Measurements from ENCODE around the gene RGMB. TPM values are rescaled to one million over a fixed set of nuclear protein-coding genes. Genes with fewer than 3 reads are reported as not detected.
"Not testable (repeated sequence)": the region's sequence is repeated elsewhere in the genome, so short reads cannot be mapped to it uniquely, and the experiment has no call there.

The RGMB gene
- total and polyA plus RNA-seq, 2 donors (not counting 3 experiments of a cell fraction or from before 2014, with no cell fraction given): 15.0 to 31.3 TPM

DNA sequence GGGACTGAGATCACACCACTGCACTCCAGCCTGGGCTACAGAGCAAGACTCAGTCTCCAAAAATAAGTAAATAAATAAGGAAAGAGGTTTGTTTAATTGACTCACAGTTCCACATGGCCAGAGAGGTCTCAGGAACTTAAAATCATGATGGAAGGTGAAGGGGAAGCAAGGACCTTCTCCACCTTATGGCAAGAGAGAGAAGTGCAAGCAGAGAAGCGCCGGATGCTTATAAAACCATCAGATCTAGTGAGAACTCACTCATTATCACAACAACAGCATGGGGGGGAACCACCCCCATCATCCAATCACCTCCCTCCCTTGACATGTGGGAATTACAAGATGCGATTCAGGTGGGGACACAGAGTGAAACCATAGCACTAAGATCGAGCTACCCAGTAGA lies 22.8 kb upstream of the RGMB start:
- intact Hi-C loops (cut with micrococcal nuclease) (no loop called here), dilution Hi-C loops (cut with MboI; ENCODE audit: extremely low pct_ligation_motif_present, low sequenced_read_pairs) (no loop called here)
- H3K4me1 ChIP-seq (ENCODE audit: control insufficient read depth, extremely low read depth, insufficient read depth, low read length): no peaks in the 10 kb centered on the region
- no peaks in the 10 kb centered on the region for H3K9me1 ChIP-seq (replicated peaks; ENCODE audit: control insufficient read depth, extremely low read depth, insufficient read depth, low read length)
- FAIRE-seq (no peak), DNase-seq (ENCODE audit: low read depth, low spot score) (peak; percentile 16)
- H2AFZ ChIP-seq (ENCODE audit: low read depth, low read length): no peak overlapping the region
- no peaks in the 10 kb centered on the region for H3K9me3 ChIP-seq (replicated peaks; ENCODE audit: control insufficient read depth, insufficient read depth, low read length)
- no peaks in the 10 kb centered on the region for H3K36me3 ChIP-seq (ENCODE audit: control insufficient read depth in 2 of 2, extremely low read depth in 1 of 2, insufficient read depth in 2 of 2, low read length in 2 of 2)
- no peak overlapping the region for H3K4me2 ChIP-seq (ENCODE audit: insufficient read depth, low read length)
- POLR2A ChIA-PET: no interaction called here
- no peak overlapping the region for H3K4me3 ChIP-seq (replicated peaks in 1 of 3; ENCODE audit: insufficient read depth in 1 of 3, low read depth in 1 of 3, low read length in 3 of 3)
- no peak overlapping the region for H3K27ac ChIP-seq (ENCODE audit: insufficient read depth, low read depth, low read length)
- H3K27me3 ChIP-seq (ENCODE audit: control insufficient read depth in 2 of 2, insufficient read depth in 2 of 2, low read length in 2 of 2): no peaks in the 10 kb centered on the region
- no peak overlapping the region for H3K9ac ChIP-seq (replicated peaks; ENCODE audit: extremely low read depth, insufficient read depth, low read length)
- TF ChIP-seq FOS (IDR thresholded peaks at IDR 0.05; ENCODE audit: borderline replicate concordance, insufficient read depth, low read length): no peak
- TF ChIP-seq, protein P1, sequence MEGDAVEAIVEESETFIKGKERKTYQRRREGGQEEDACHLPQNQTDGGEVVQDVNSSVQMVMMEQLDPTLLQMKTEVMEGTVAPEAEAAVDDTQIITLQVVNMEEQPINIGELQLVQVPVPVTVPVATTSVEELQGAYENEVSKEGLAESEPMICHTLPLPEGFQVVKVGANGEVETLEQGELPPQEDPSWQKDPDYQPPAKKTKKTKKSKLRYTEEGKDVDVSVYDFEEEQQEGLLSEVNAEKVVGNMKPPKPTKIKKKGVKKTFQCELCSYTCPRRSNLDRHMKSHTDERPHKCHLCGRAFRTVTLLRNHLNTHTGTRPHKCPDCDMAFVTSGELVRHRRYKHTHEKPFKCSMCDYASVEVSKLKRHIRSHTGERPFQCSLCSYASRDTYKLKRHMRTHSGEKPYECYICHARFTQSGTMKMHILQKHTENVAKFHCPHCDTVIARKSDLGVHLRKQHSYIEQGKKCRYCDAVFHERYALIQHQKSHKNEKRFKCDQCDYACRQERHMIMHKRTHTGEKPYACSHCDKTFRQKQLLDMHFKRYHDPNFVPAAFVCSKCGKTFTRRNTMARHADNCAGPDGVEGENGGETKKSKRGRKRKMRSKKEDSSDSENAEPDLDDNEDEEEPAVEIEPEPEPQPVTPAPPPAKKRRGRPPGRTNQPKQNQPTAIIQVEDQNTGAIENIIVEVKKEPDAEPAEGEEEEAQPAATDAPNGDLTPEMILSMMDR (IDR thresholded peaks at IDR 0.05; ENCODE audit: extremely low read depth in 1 of 2, insufficient read depth in 1 of 2, low read depth in 1 of 2, low read length in 2 of 2): peak; percentile 20 to 36
- TF ChIP-seq GATA2 (IDR thresholded peaks at IDR 0.05; ENCODE audit: insufficient read depth, insufficient read length, low read depth, low read length): no peak
- H3K79me2 ChIP-seq (ENCODE audit: control insufficient read depth, insufficient read depth, low read length): no peaks in the 10 kb centered on the region
- no peaks in the 10 kb centered on the region for H4K20me1 ChIP-seq (replicated peaks; ENCODE audit: control insufficient read depth, extremely low read depth, insufficient read depth, low read length)
- CTCF ChIA-PET: interaction anchor here (0.8 to 1.9 kb wide), 4 partner anchors 14 to 1519 kb away, joined by 3 to 10 read pairs (median 6); no protein-coding TSS in a partner anchor
- no TSS peak for BruUV-seq (replicated peaks)

- DNase-seq (ENCODE audit: low read depth, low spot score); H3K4me2 ChIP-seq (ENCODE audit: insufficient read depth, low read length); H3K4me1 ChIP-seq (ENCODE audit: control insufficient read depth, extremely low read depth, insufficient read depth, low read length); H3K27ac ChIP-seq (ENCODE audit: insufficient read depth, low read depth, low read length); H3K79me2 ChIP-seq (ENCODE audit: control insufficient read depth, insufficient read depth, low read length); H3K36me3 ChIP-seq (ENCODE audit: control insufficient read depth in 2 of 2, extremely low read depth in 1 of 2, insufficient read depth in 2 of 2, low read length in 2 of 2); POLR2A ChIA-PET; FAIRE-seq; intact Hi-C loops (cut with micrococcal nuclease); H3K9ac ChIP-seq (replicated peaks; ENCODE audit: extremely low read depth, insufficient read depth, low read length); H3K9me1 ChIP-seq (replicated peaks; ENCODE audit: control insufficient read depth, extremely low read depth, insufficient read depth, low read length); H4K20me1 ChIP-seq (replicated peaks; ENCODE audit: control insufficient read depth, extremely low read depth, insufficient read depth, low read length); H2AFZ ChIP-seq (ENCODE audit: low read depth, low read length); BruUV-seq (replicated peaks); H3K4me3 ChIP-seq (replicated peaks in 1 of 3; ENCODE audit: insufficient read depth in 1 of 3, low read depth in 1 of 3, low read length in 3 of 3); H3K27me3 ChIP-seq (ENCODE audit: control insufficient read depth in 2 of 2, insufficient read depth in 2 of 2, low read length in 2 of 2); H3K9me3 ChIP-seq (replicated peaks; ENCODE audit: control insufficient read depth, insufficient read depth, low read length); dilution Hi-C loops (cut with MboI; ENCODE audit: extremely low pct_ligation_motif_present, low sequenced_read_pairs): not testable (repeated sequence)
- CTCF ChIA-PET: interaction anchor here (1.9 kb wide), 1 partner anchor 16 kb away, joined by 10 read pairs; no protein-coding TSS in a partner anchor
These were observed 21.1 kb upstream of the RGMB start for GRCh38 chr5:98752331-98752730.

- POLR2A ChIA-PET; H3K4me1 ChIP-seq (ENCODE audit: control insufficient read depth, extremely low read depth, insufficient read depth, low read length); BruUV-seq (replicated peaks); H3K9ac ChIP-seq (replicated peaks; ENCODE audit: extremely low read depth, insufficient read depth, low read length); H4K20me1 ChIP-seq (replicated peaks; ENCODE audit: control insufficient read depth, extremely low read depth, insufficient read depth, low read length); CTCF ChIA-PET; intact Hi-C loops (cut with micrococcal nuclease); DNase-seq (ENCODE audit: low read depth, low spot score); H3K9me3 ChIP-seq (replicated peaks; ENCODE audit: control insufficient read depth, insufficient read depth, low read length); dilution Hi-C loops (cut with MboI; ENCODE audit: extremely low pct_ligation_motif_present, low sequenced_read_pairs); H3K36me3 ChIP-seq (ENCODE audit: control insufficient read depth in 2 of 2, extremely low read depth in 1 of 2, insufficient read depth in 2 of 2, low read length in 2 of 2); H3K27ac ChIP-seq (ENCODE audit: insufficient read depth, low read depth, low read length); H3K9me1 ChIP-seq (replicated peaks; ENCODE audit: control insufficient read depth, extremely low read depth, insufficient read depth, low read length); H2AFZ ChIP-seq (ENCODE audit: low read depth, low read length); H3K27me3 ChIP-seq (ENCODE audit: control insufficient read depth in 2 of 2, insufficient read depth in 2 of 2, low read length in 2 of 2); FAIRE-seq; H3K4me3 ChIP-seq (replicated peaks in 1 of 3; ENCODE audit: insufficient read depth in 1 of 3, low read depth in 1 of 3, low read length in 3 of 3); H3K4me2 ChIP-seq (ENCODE audit: insufficient read depth, low read length); H3K79me2 ChIP-seq (ENCODE audit: control insufficient read depth, insufficient read depth, low read length): not testable (repeated sequence)
These were observed 20.7 kb upstream of the RGMB start for GRCh38 chr5:98752801-98753200.

Data from endothelial cell of umbilical vein (primary cell).